T-helper 17 cell (primary cell): ENCODE results near the gene DDX43. TPM values are rescaled to one million over a fixed set of nuclear protein-coding genes. Genes with fewer than 3 reads are reported as not detected.

Experiments
- ATAC-seq: fragments of 150-1000 bp; cut with Tn5 transposase; 2 replicates; pipeline ENCODE4 v1.10.0; 2021; ENCODE audit warnings: mild to moderate bottlenecking, moderate library complexity
- DNase-seq, 3 donors: peaks; one replicate each; pipeline versions ENCODE4 v3.0.0 to v3.0.0-alpha.2; 2020 to 2021
- H3K9me3 ChIP-seq: one replicate; pipeline ENCODE4 v1.7.0; 2013; ENCODE audit warnings: low read length, mild to moderate bottlenecking; ENCODE audit not compliant: control insufficient read depth, poor library complexity, severe bottlenecking
- H3K27ac Mint-ChIP-seq: one replicate; pipeline ENCODE4 v1.8.0; 2022; ENCODE audit warnings: mild to moderate bottlenecking, moderate library complexity, mixed read lengths
- H3K27me3 Mint-ChIP-seq: one replicate; pipeline ENCODE4 v1.8.0; 2022; ENCODE audit warnings: mixed read lengths
- H3K36me3 Mint-ChIP-seq: one replicate; pipeline ENCODE4 v1.8.0; 2022; ENCODE audit warnings: low read depth, mixed read lengths
- H3K4me1 Mint-ChIP-seq: one replicate; pipeline ENCODE4 v1.8.0; 2022; ENCODE audit warnings: mild to moderate bottlenecking, mixed read lengths
- H3K4me3 Mint-ChIP-seq: one replicate; pipeline ENCODE4 v1.8.0; 2022; ENCODE audit warnings: mild to moderate bottlenecking, moderate library complexity, mixed read lengths
- total RNA-seq, 4 donors: library from RNA in 2 of 4; stranded (reverse) in 2 of 4; gene quantifications; one replicate each; pipeline ENCODE4 v1.2.3 and lab custom pipeline; 2022 to 2026

Gene DDX43
- total RNA-seq (1 to 10 TPM; 1.2 to 2.0 TPM), total RNA-seq (lab: John Stamatoyannopoulos, UW) (0.23 to 5.2 reads per million in 2 donors)

GRCh38 chr6:73394577-73395354 is at the start of gene DDX43:
Gene DDX43 (plus strand): TSS chr6:73394828. CDS start chr6:73394906, 78 bp downstream.
- H3K4me3 Mint-ChIP-seq: peak within 1 kb of the TSS; percentile 84
- H3K36me3 Mint-ChIP-seq: no peaks in the 10 kb centered on the region
- ATAC-seq (peak; percentile 74), DNase-seq (peak; percentile 17 to 41 (median 19))
- no peaks in the 10 kb centered on the region for H3K27me3 Mint-ChIP-seq
- H3K27ac Mint-ChIP-seq: peak within 1 kb of the TSS; percentile 73
- no peaks in the 10 kb centered on the region for H3K9me3 ChIP-seq
- H3K4me1 Mint-ChIP-seq: peaks cover 12% of the 10 kb centered on the region

GRCh38 chr6:73348550-73349204 is 46.0 kb upstream of the DDX43 start:
- DNase-seq (no peak), ATAC-seq (no peak)
- peaks cover 49% of the 10 kb centered on the region for H3K27me3 Mint-ChIP-seq
- H3K4me1 Mint-ChIP-seq: peaks cover 6% of the 10 kb centered on the region
- no peaks in the 10 kb centered on the region for H3K9me3 ChIP-seq
- H3K36me3 Mint-ChIP-seq: no peaks in the 10 kb centered on the region
- no peak overlapping the region for H3K4me3 Mint-ChIP-seq
- H3K27ac Mint-ChIP-seq: no peak overlapping the region

GRCh38 chr6:73349311-73349710 is 45.3 kb upstream of the DDX43 start:
- Mint-ChIP-seq H3K36me3 (no peaks in the 10 kb centered on the region), H3K4me1 (peaks cover 4% of the 10 kb centered on the region), H3K4me3 (no peak overlapping the region), H3K27ac (no peak overlapping the region), H3K27me3 (peaks cover 49% of the 10 kb centered on the region)
- DNase-seq (no peak), ATAC-seq (no peak)
- H3K9me3 ChIP-seq: no peaks in the 10 kb centered on the region

GRCh38 chr6:73353636-73354593 is 40.7 kb upstream of the DDX43 start, which contains the start of gene DPPA5:
Gene DPPA5 (minus strand): TSS chr6:73354276. CDS start chr6:73354225, 51 bp downstream.
- Mint-ChIP-seq H3K4me1 (peaks cover 5% of the 10 kb centered on the region), H3K27me3 (peaks cover 24% of the 10 kb centered on the region), H3K4me3 (no peak within 1 kb of the TSS), H3K36me3 (no peaks in the 10 kb centered on the region), H3K27ac (no peak within 1 kb of the TSS)
- DNase-seq (no peak), ATAC-seq (no peak)
- no peaks in the 10 kb centered on the region for H3K9me3 ChIP-seq

- ATAC-seq: no peak
- H3K27ac Mint-ChIP-seq: peak within 1 kb of the TSS; percentile 51
- no peaks in the 10 kb centered on the region for H3K9me3 ChIP-seq
- no peak within 1 kb of the TSS for H3K4me3 Mint-ChIP-seq
- peaks cover 2% of the 10 kb centered on the region for H3K36me3 Mint-ChIP-seq
- DNase-seq: no peak
- peaks cover 3% of the 10 kb centered on the region for H3K4me1 Mint-ChIP-seq
- no peaks in the 10 kb centered on the region for H3K27me3 Mint-ChIP-seq
Observed at GRCh38 chr6:73362358-73362757, 32.3 kb upstream of the DDX43 start, which contains the start of gene KHDC3L. Gene KHDC3L (plus strand): TSS chr6:73362658. CDS start chr6:73362730, 72 bp downstream.

GRCh38 chr6:73362869-73363536 is 31.6 kb upstream of the DDX43 start:
- H3K4me3 Mint-ChIP-seq: no peak overlapping the region
- peaks cover 3% of the 10 kb centered on the region for H3K4me1 Mint-ChIP-seq
- ATAC-seq (no peak), DNase-seq (no peak)
- H3K27ac Mint-ChIP-seq: no peak overlapping the region
- peaks cover 2% of the 10 kb centered on the region for H3K36me3 Mint-ChIP-seq
- no peaks in the 10 kb centered on the region for H3K27me3 Mint-ChIP-seq
- H3K9me3 ChIP-seq: no peaks in the 10 kb centered on the region

- DNase-seq: no peak
- H3K9me3 ChIP-seq: no peaks in the 10 kb centered on the region
- H3K27ac Mint-ChIP-seq: no peak overlapping the region
- H3K4me1 Mint-ChIP-seq: peaks cover 3% of the 10 kb centered on the region
- H3K4me3 Mint-ChIP-seq: no peak overlapping the region
- ATAC-seq: no peak
- peaks cover 2% of the 10 kb centered on the region for H3K36me3 Mint-ChIP-seq
- H3K27me3 Mint-ChIP-seq: no peaks in the 10 kb centered on the region
Observed at GRCh38 chr6:73363537-73363875, 31.1 kb upstream of the DDX43 start.

- DNase-seq: no peak
- Mint-ChIP-seq H3K27me3 (no peaks in the 10 kb centered on the region), H3K4me3 (no peak overlapping the region), H3K4me1 (peaks cover 3% of the 10 kb centered on the region), H3K36me3 (peaks cover 2% of the 10 kb centered on the region), H3K27ac (no peak overlapping the region)
- H3K9me3 ChIP-seq: no peaks in the 10 kb centered on the region
- ATAC-seq: no peak
Observed at GRCh38 chr6:73364121-73364520, 30.5 kb upstream of the DDX43 start.

GRCh38 chr6:73364549-73364948 is 30.1 kb upstream of the DDX43 start:
- no peak for DNase-seq
- H3K4me1 Mint-ChIP-seq: peaks cover 3% of the 10 kb centered on the region
- ATAC-seq: no peak
- H3K36me3 Mint-ChIP-seq: peaks cover 2% of the 10 kb centered on the region
- H3K9me3 ChIP-seq: no peaks in the 10 kb centered on the region
- no peak overlapping the region for H3K4me3 Mint-ChIP-seq
- H3K27me3 Mint-ChIP-seq: no peaks in the 10 kb centered on the region
- no peak overlapping the region for H3K27ac Mint-ChIP-seq

- Mint-ChIP-seq H3K27ac (no peak overlapping the region), H3K4me1 (no peaks in the 10 kb centered on the region), H3K4me3 (no peak overlapping the region), H3K36me3 (no peaks in the 10 kb centered on the region), H3K27me3 (no peaks in the 10 kb centered on the region)
- DNase-seq (no peak), ATAC-seq (no peak)
- no peaks in the 10 kb centered on the region for H3K9me3 ChIP-seq
Observed at GRCh38 chr6:73367761-73368355, 26.8 kb upstream of the DDX43 start.

- Mint-ChIP-seq H3K36me3 (no peaks in the 10 kb centered on the region), H3K4me3 (no peak overlapping the region), H3K4me1 (no peaks in the 10 kb centered on the region), H3K27ac (no peak overlapping the region), H3K27me3 (no peaks in the 10 kb centered on the region)
- no peaks in the 10 kb centered on the region for H3K9me3 ChIP-seq
- ATAC-seq (no peak), DNase-seq (no peak)
Observed at GRCh38 chr6:73368675-73369074, 26.0 kb upstream of the DDX43 start.

- Mint-ChIP-seq H3K4me3 (no peak overlapping the region), H3K27me3 (no peaks in the 10 kb centered on the region), H3K27ac (no peak overlapping the region), H3K4me1 (no peaks in the 10 kb centered on the region), H3K36me3 (no peaks in the 10 kb centered on the region)
- DNase-seq (no peak), ATAC-seq (no peak)
- no peaks in the 10 kb centered on the region for H3K9me3 ChIP-seq
Observed at GRCh38 chr6:73369157-73369556, 25.5 kb upstream of the DDX43 start.
